Measurements from ENCODE around the gene CYTL1. TPM values are rescaled to one million over a fixed set of nuclear protein-coding genes. Genes with fewer than 3 reads are reported as not detected.

Gene CYTL1
- total and polyA plus RNA-seq, 9 of the 15 experiments (the other 6 are each of a cell fraction or from before 2014, with no cell fraction given), result not detected

DNA sequence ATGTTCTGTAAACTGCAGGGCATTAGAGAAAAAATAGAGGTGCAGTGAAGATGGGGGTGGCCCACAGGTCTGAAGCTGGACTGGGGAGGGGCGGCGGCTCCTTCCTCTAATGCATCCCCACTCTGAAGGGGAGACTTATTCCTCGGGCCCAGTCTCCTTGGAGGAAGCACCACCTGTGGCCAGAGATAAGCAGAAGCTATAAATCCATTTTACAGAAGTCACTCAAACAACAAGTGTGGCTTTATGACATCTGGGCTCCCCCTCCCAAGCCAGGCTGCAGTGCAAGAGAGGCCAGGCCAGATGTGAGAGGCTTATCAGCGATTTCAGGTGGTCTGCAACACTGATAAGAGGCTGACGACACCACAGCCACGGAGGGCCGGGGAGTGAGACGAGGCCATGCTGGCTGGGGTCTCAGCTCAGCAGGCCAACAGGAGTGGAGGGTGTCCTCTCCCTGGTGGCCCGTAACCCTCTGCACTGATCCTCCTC lies 15.8 kb downstream of the CYTL1 start (continued):
- TF ChIP-seq ADNP (tag; IDR thresholded peaks at IDR 0.05), result peak; percentile 51; the same call in 1 of the 2 replicates
- peak; percentile 65; the same call in 1 of the 2 replicates for TF ChIP-seq CEBPG (CRISPR knock-in tag; IDR thresholded peaks at IDR 0.05)
- peak in 1 of 2 experiments; percentile 42; a peak in 1 of 4 replicates for TF ChIP-seq CEBPG (tag; conservative IDR thresholded peaks at IDR 0.05 in 1 of 2, IDR thresholded peaks at IDR 0.05 in 1 of 2)
- TF ChIP-seq, protein P1, sequence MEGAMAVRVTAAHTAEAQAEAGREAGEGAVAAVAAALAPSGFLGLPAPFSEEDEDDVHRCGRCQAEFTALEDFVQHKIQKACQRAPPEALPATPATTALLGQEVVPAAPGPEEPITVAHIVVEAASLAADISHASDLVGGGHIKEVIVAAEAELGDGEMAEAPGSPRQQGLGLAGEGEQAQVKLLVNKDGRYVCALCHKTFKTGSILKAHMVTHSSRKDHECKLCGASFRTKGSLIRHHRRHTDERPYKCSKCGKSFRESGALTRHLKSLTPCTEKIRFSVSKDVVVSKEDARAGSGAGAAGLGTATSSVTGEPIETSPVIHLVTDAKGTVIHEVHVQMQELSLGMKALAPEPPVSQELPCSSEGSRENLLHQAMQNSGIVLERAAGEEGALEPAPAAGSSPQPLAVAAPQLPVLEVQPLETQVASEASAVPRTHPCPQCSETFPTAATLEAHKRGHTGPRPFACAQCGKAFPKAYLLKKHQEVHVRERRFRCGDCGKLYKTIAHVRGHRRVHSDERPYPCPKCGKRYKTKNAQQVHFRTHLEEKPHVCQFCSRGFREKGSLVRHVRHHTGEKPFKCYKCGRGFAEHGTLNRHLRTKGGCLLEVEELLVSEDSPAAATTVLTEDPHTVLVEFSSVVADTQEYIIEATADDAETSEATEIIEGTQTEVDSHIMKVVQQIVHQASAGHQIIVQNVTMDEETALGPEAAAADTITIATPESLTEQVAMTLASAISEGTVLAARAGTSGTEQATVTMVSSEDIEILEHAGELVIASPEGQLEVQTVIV (CRISPR knock-in tag; IDR thresholded peaks at IDR 0.05; ENCODE audit: borderline replicate concordance), result no peak
- TF ChIP-seq, protein P2, sequence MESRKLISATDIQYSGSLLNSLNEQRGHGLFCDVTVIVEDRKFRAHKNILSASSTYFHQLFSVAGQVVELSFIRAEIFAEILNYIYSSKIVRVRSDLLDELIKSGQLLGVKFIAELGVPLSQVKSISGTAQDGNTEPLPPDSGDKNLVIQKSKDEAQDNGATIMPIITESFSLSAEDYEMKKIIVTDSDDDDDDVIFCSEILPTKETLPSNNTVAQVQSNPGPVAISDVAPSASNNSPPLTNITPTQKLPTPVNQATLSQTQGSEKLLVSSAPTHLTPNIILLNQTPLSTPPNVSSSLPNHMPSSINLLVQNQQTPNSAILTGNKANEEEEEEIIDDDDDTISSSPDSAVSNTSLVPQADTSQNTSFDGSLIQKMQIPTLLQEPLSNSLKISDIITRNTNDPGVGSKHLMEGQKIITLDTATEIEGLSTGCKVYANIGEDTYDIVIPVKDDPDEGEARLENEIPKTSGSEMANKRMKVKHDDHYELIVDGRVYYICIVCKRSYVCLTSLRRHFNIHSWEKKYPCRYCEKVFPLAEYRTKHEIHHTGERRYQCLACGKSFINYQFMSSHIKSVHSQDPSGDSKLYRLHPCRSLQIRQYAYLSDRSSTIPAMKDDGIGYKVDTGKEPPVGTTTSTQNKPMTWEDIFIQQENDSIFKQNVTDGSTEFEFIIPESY (CRISPR knock-in tag; IDR thresholded peaks at IDR 0.05), result 0 out of 2 replicates have a peak, but pooled peaks have one; percentile 11
- TF ChIP-seq HOXB6 (CRISPR knock-in tag; IDR thresholded peaks at IDR 0.05; ENCODE audit: borderline replicate concordance), result no peak
- TF ChIP-seq, protein P3, sequence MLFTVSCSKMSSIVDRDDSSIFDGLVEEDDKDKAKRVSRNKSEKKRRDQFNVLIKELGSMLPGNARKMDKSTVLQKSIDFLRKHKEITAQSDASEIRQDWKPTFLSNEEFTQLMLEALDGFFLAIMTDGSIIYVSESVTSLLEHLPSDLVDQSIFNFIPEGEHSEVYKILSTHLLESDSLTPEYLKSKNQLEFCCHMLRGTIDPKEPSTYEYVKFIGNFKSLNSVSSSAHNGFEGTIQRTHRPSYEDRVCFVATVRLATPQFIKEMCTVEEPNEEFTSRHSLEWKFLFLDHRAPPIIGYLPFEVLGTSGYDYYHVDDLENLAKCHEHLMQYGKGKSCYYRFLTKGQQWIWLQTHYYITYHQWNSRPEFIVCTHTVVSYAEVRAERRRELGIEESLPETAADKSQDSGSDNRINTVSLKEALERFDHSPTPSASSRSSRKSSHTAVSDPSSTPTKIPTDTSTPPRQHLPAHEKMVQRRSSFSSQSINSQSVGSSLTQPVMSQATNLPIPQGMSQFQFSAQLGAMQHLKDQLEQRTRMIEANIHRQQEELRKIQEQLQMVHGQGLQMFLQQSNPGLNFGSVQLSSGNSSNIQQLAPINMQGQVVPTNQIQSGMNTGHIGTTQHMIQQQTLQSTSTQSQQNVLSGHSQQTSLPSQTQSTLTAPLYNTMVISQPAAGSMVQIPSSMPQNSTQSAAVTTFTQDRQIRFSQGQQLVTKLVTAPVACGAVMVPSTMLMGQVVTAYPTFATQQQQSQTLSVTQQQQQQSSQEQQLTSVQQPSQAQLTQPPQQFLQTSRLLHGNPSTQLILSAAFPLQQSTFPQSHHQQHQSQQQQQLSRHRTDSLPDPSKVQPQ (CRISPR knock-in tag; IDR thresholded peaks at IDR 0.05; ENCODE audit: borderline replicate concordance), result no peak
- TF ChIP-seq LCOR (CRISPR knock-in tag; IDR thresholded peaks at IDR 0.05), result no peak
- TF ChIP-seq ZNF444 (CRISPR knock-in tag; IDR thresholded peaks at IDR 0.05), result 0 out of 2 replicates have a peak, but pooled peaks have one; percentile 54
- TF ChIP-seq SMAD1 (IDR thresholded peaks at IDR 0.05; ENCODE audit: low read depth, low read length, partially characterized antibody), result peak; percentile 76
- peak; percentile 73; the same call in 1 of the 2 replicates for TF ChIP-seq SPI1 (IDR thresholded peaks at IDR 0.05; ENCODE audit: borderline replicate concordance, low read depth, low read length)
- TF ChIP-seq, protein P4, sequence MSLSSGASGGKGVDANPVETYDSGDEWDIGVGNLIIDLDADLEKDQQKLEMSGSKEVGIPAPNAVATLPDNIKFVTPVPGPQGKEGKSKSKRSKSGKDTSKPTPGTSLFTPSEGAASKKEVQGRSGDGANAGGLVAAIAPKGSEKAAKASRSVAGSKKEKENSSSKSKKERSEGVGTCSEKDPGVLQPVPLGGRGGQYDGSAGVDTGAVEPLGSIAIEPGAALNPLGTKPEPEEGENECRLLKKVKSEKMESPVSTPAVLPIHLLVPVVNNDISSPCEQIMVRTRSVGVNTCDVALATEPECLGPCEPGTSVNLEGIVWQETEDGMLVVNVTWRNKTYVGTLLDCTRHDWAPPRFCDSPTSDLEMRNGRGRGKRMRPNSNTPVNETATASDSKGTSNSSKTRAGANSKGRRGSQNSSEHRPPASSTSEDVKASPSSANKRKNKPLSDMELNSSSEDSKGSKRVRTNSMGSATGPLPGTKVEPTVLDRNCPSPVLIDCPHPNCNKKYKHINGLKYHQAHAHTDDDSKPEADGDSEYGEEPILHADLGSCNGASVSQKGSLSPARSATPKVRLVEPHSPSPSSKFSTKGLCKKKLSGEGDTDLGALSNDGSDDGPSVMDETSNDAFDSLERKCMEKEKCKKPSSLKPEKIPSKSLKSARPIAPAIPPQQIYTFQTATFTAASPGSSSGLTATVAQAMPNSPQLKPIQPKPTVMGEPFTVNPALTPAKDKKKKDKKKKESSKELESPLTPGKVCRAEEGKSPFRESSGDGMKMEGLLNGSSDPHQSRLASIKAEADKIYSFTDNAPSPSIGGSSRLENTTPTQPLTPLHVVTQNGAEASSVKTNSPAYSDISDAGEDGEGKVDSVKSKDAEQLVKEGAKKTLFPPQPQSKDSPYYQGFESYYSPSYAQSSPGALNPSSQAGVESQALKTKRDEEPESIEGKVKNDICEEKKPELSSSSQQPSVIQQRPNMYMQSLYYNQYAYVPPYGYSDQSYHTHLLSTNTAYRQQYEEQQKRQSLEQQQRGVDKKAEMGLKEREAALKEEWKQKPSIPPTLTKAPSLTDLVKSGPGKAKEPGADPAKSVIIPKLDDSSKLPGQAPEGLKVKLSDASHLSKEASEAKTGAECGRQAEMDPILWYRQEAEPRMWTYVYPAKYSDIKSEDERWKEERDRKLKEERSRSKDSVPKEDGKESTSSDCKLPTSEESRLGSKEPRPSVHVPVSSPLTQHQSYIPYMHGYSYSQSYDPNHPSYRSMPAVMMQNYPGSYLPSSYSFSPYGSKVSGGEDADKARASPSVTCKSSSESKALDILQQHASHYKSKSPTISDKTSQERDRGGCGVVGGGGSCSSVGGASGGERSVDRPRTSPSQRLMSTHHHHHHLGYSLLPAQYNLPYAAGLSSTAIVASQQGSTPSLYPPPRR (CRISPR knock-in tag; IDR thresholded peaks at IDR 0.05; ENCODE audit: borderline replicate concordance), result 0 out of 2 replicates have a peak, but pooled peaks have one; percentile 48
- no peak for TF ChIP-seq BRF1 (IDR thresholded peaks at IDR 0.05; ENCODE audit: borderline replicate concordance, extremely low read depth, insufficient read length)
- no peak for TF ChIP-seq FOS (IDR thresholded peaks at IDR 0.05; ENCODE audit: extremely low read depth, insufficient read length)
- TF ChIP-seq U2AF1 (optimal IDR thresholded peaks at IDR 0.05; ENCODE audit: low read depth, low read length), result no peak
